ENCODE data around the gene HEATR9. TPM values are rescaled to one million over a fixed set of nuclear protein-coding genes. Genes with fewer than 3 reads are reported as not detected.

The HEATR9 gene
- total and polyA plus RNA-seq, 2 of the 13 experiments (the other 11 are each of a cell fraction or from before 2014, with no cell fraction given) = not detected

DNA sequence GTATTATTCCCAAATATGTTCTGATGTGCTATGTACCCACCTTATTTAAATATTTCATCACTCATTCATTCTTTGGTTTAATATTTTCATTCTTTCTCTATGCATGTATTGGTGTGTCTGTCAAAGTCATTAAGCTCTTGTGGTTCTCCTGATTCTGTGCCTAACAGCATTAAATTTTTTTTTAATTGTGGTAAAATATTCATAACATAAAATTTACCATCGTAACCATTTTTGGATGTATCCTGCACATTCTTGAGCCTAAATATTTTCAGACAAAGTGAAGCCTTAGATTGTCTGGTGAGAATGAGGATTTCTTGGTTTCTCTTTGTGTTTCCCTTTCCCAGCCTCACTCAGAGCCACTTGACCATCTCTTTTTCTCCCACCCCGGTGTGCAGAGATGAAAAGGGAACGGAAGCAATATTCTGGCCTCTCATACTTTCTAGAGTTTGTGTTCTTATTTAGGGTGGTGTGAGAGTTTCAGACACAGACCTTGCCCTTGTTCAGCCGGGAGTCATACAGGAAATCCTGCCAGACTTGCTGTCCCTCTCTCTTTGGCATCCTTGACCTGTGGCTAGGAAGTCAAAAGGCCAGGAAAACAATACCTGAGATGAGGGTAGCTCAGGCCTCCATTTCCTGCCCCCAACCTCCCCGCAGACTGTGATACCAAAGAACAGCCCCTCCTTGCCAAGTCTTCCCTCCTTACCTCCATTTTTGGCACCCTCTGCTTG is 6.5 kb upstream of the HEATR9 start (continued):
- TF ChIP-seq, protein P1, sequence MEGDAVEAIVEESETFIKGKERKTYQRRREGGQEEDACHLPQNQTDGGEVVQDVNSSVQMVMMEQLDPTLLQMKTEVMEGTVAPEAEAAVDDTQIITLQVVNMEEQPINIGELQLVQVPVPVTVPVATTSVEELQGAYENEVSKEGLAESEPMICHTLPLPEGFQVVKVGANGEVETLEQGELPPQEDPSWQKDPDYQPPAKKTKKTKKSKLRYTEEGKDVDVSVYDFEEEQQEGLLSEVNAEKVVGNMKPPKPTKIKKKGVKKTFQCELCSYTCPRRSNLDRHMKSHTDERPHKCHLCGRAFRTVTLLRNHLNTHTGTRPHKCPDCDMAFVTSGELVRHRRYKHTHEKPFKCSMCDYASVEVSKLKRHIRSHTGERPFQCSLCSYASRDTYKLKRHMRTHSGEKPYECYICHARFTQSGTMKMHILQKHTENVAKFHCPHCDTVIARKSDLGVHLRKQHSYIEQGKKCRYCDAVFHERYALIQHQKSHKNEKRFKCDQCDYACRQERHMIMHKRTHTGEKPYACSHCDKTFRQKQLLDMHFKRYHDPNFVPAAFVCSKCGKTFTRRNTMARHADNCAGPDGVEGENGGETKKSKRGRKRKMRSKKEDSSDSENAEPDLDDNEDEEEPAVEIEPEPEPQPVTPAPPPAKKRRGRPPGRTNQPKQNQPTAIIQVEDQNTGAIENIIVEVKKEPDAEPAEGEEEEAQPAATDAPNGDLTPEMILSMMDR (CRISPR knock-in tag; IDR thresholded peaks at IDR 0.05) = no peak
- TF ChIP-seq, protein P2, sequence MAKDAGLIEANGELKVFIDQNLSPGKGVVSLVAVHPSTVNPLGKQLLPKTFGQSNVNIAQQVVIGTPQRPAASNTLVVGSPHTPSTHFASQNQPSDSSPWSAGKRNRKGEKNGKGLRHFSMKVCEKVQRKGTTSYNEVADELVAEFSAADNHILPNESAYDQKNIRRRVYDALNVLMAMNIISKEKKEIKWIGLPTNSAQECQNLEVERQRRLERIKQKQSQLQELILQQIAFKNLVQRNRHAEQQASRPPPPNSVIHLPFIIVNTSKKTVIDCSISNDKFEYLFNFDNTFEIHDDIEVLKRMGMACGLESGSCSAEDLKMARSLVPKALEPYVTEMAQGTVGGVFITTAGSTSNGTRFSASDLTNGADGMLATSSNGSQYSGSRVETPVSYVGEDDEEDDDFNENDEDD (CRISPR knock-in tag; IDR thresholded peaks at IDR 0.05; ENCODE audit: borderline replicate concordance) = no peak
- TF ChIP-seq ZNF883 (CRISPR knock-in tag; IDR thresholded peaks at IDR 0.05; ENCODE audit: not compliant biosample characterization) (no peak), ZNF589 (CRISPR knock-in tag; conservative IDR thresholded peaks at IDR 0.05) (no peak), SMARCC2 (IDR thresholded peaks at IDR 0.05) (no peak), RORA (CRISPR knock-in tag; IDR thresholded peaks at IDR 0.05) (no peak), NFRKB (IDR thresholded peaks at IDR 0.05) (no peak), DNMT1 (CRISPR knock-in tag; IDR thresholded peaks at IDR 0.05) (no peak), ETV5 (CRISPR knock-in tag; IDR thresholded peaks at IDR 0.05; ENCODE audit: borderline replicate concordance) (peak; percentile 84), NCOA2 (CRISPR knock-in tag; IDR thresholded peaks at IDR 0.05) (no peak), CC2D1A (CRISPR knock-in tag; IDR thresholded peaks at IDR 0.05) (no peak)
- TF ChIP-seq, protein P3, sequence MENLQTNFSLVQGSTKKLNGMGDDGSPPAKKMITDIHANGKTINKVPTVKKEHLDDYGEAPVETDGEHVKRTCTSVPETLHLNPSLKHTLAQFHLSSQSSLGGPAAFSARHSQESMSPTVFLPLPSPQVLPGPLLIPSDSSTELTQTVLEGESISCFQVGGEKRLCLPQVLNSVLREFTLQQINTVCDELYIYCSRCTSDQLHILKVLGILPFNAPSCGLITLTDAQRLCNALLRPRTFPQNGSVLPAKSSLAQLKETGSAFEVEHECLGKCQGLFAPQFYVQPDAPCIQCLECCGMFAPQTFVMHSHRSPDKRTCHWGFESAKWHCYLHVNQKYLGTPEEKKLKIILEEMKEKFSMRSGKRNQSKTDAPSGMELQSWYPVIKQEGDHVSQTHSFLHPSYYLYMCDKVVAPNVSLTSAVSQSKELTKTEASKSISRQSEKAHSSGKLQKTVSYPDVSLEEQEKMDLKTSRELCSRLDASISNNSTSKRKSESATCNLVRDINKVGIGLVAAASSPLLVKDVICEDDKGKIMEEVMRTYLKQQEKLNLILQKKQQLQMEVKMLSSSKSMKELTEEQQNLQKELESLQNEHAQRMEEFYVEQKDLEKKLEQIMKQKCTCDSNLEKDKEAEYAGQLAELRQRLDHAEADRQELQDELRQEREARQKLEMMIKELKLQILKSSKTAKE (CRISPR knock-in tag; IDR thresholded peaks at IDR 0.05; ENCODE audit: borderline replicate concordance) = peak; percentile 56
- TF ChIP-seq, protein P4, sequence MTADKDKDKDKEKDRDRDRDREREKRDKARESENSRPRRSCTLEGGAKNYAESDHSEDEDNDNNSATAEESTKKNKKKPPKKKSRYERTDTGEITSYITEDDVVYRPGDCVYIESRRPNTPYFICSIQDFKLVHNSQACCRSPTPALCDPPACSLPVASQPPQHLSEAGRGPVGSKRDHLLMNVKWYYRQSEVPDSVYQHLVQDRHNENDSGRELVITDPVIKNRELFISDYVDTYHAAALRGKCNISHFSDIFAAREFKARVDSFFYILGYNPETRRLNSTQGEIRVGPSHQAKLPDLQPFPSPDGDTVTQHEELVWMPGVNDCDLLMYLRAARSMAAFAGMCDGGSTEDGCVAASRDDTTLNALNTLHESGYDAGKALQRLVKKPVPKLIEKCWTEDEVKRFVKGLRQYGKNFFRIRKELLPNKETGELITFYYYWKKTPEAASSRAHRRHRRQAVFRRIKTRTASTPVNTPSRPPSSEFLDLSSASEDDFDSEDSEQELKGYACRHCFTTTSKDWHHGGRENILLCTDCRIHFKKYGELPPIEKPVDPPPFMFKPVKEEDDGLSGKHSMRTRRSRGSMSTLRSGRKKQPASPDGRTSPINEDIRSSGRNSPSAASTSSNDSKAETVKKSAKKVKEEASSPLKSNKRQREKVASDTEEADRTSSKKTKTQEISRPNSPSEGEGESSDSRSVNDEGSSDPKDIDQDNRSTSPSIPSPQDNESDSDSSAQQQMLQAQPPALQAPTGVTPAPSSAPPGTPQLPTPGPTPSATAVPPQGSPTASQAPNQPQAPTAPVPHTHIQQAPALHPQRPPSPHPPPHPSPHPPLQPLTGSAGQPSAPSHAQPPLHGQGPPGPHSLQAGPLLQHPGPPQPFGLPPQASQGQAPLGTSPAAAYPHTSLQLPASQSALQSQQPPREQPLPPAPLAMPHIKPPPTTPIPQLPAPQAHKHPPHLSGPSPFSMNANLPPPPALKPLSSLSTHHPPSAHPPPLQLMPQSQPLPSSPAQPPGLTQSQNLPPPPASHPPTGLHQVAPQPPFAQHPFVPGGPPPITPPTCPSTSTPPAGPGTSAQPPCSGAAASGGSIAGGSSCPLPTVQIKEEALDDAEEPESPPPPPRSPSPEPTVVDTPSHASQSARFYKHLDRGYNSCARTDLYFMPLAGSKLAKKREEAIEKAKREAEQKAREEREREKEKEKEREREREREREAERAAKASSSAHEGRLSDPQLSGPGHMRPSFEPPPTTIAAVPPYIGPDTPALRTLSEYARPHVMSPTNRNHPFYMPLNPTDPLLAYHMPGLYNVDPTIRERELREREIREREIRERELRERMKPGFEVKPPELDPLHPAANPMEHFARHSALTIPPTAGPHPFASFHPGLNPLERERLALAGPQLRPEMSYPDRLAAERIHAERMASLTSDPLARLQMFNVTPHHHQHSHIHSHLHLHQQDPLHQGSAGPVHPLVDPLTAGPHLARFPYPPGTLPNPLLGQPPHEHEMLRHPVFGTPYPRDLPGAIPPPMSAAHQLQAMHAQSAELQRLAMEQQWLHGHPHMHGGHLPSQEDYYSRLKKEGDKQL (CRISPR knock-in tag; IDR thresholded peaks at IDR 0.05; ENCODE audit: low read depth) = no peak

All from HepG2 (cell line).